HEK293 (cell line): Measurements from ENCODE around the gene TRA2B.

Experiments used
- CTCF ChIA-PET: fragments of 350-600 bp; formaldehyde crosslinking; extraction: SDS; loops from one replicate; lab custom pipeline; 2021; ENCODE audit warnings: antibody characterized with exemption; lab: Yijun Ruan, JAX
- POLR2A ChIA-PET: fragments of 300-600 bp; formaldehyde crosslinking; extraction: SDS; loops from one replicate; lab custom pipeline; 2020; ENCODE audit warnings: antibody characterized with exemption, inconsistent platforms; lab: Yijun Ruan, JAX
- H3K27ac ChIP-seq: fragments of 200-500 bp; sonication (Bioruptor generic); 2 replicates; pipeline ENCODE4 v1.5.1; 2014; ENCODE audit warnings: low read depth, low read length, control low read depth, inconsistent platforms; ENCODE audit errors: extremely low read depth
- H3K36me3 ChIP-seq, 2 experiments: fragments of 200-500 bp in 1 of 2; sonication (Bioruptor generic) in 1 of 2; 1 replicate in 1 of 2; 2 replicates in 1 of 2; pipeline ENCODE4 v1.5.1; 2014 to 2017; ENCODE audit warnings: inconsistent platforms in 2 of 2, low read length in 2 of 2; ENCODE audit not compliant: control insufficient read depth in 2 of 2, insufficient read depth in 1 of 2
- H3K4me1 ChIP-seq: fragments of 200-500 bp; sonication (Bioruptor generic); 2 replicates; pipeline ENCODE4 v1.5.1; 2014; ENCODE audit warnings: mild to moderate bottlenecking, low read length, inconsistent platforms; ENCODE audit not compliant: control insufficient read depth, insufficient read depth
- H3K4me3 ChIP-seq: 2 replicates; pipeline ENCODE4 v1.5.1; 2011; ENCODE audit warnings: low read depth, mild to moderate bottlenecking, control low read depth, low read length, moderate library complexity
- H3K9me3 ChIP-seq: fragments of 200-500 bp; sonication (Bioruptor generic); 2 replicates; pipeline ENCODE4 v1.5.1; 2014; ENCODE audit warnings: low read depth, low read length, inconsistent platforms; ENCODE audit not compliant: control insufficient read depth, insufficient read depth
- BCL11A ChIP-seq: fragments of 450-650 bp; formaldehyde crosslinking; IDR thresholded peaks from 2 replicates; pipeline ENCODE4 v1.5.1; 2016; ENCODE audit warnings: low read depth, missing biosample characterization, missing genetic modification characterization
- EGR2 ChIP-seq: fragments of 450-650 bp; formaldehyde crosslinking; IDR thresholded peaks from 2 replicates; pipeline ENCODE4 v1.5.1; 2016; ENCODE audit warnings: low read depth, missing biosample characterization, missing genetic modification characterization
- PBX3 ChIP-seq: sonication (generic); formaldehyde crosslinking; IDR thresholded peaks from 2 replicates; pipeline ENCODE4 v1.8.1; 2022; ENCODE audit warnings: mild to moderate bottlenecking, moderate library complexity, missing genetic modification reagents
- TSHZ1 ChIP-seq: fragments of 450-650 bp; formaldehyde crosslinking; IDR thresholded peaks from 2 replicates; pipeline ENCODE4 v1.5.1; 2016; ENCODE audit warnings: missing biosample characterization, missing genetic modification characterization, borderline replicate concordance
- ZBTB17 ChIP-seq: fragments of 450-650 bp; formaldehyde crosslinking; IDR thresholded peaks from 2 replicates; pipeline ENCODE4 v1.5.1; 2016; ENCODE audit warnings: missing biosample characterization, missing genetic modification characterization
- ZBTB20 ChIP-seq: fragments of 450-650 bp; formaldehyde crosslinking; IDR thresholded peaks from 2 replicates; pipeline ENCODE4 v1.5.1; 2016; ENCODE audit warnings: missing biosample characterization, missing genetic modification characterization
- ZBTB21 ChIP-seq: fragments of 450-650 bp; formaldehyde crosslinking; IDR thresholded peaks from 2 replicates; pipeline ENCODE4 v1.5.1; 2017; ENCODE audit warnings: missing biosample characterization, missing genetic modification characterization
- ZFP37 ChIP-seq: fragments of 450-650 bp; formaldehyde crosslinking; IDR thresholded peaks from 2 replicates; pipeline ENCODE4 v1.5.1; 2016; ENCODE audit warnings: missing biosample characterization, missing genetic modification characterization
- ZNF214 ChIP-seq: fragments of 450-650 bp; formaldehyde crosslinking; IDR thresholded peaks from 2 replicates; pipeline ENCODE4 v1.5.1; 2017; ENCODE audit warnings: missing biosample characterization, mild to moderate bottlenecking, missing genetic modification characterization, borderline replicate concordance
- ZNF26 ChIP-seq: fragments of 450-650 bp; formaldehyde crosslinking; IDR thresholded peaks from 2 replicates; pipeline ENCODE4 v1.5.1; 2016; ENCODE audit warnings: missing biosample characterization, missing genetic modification characterization
- ZNF404 ChIP-seq: fragments of 450-650 bp; formaldehyde crosslinking; IDR thresholded peaks from 2 replicates; pipeline ENCODE4 v1.5.1; 2017; ENCODE audit warnings: missing biosample characterization, missing genetic modification characterization
- ZNF513 ChIP-seq: fragments of 450-650 bp; IDR thresholded peaks from 2 replicates; pipeline ENCODE4 v1.5.1; 2018; ENCODE audit warnings: missing biosample characterization, missing genetic modification characterization
- ZNF571 ChIP-seq: fragments of 450-650 bp; formaldehyde crosslinking; IDR thresholded peaks from 2 replicates; pipeline ENCODE4 v1.5.0; 2017; ENCODE audit warnings: missing biosample characterization, missing genetic modification characterization
- ZNF692 ChIP-seq: fragments of 450-650 bp; formaldehyde crosslinking; IDR thresholded peaks from 2 replicates; pipeline ENCODE4 v1.5.1; 2016; ENCODE audit warnings: missing biosample characterization, missing genetic modification characterization
- ZNF791 ChIP-seq: fragments of 450-650 bp; formaldehyde crosslinking; IDR thresholded peaks from 2 replicates; pipeline ENCODE4 v1.5.1; 2016; ENCODE audit warnings: missing biosample characterization, missing genetic modification characterization
- ZNF830 ChIP-seq: fragments of 450-650 bp; IDR thresholded peaks from 2 replicates; pipeline ENCODE4 v1.5.0; 2018; ENCODE audit warnings: missing biosample characterization, missing genetic modification characterization, low read depth, mild to moderate bottlenecking, moderate library complexity
- ZSCAN23 ChIP-seq: fragments of 450-650 bp; formaldehyde crosslinking; IDR thresholded peaks from 2 replicates; pipeline ENCODE4 v1.5.1; 2016; ENCODE audit warnings: missing biosample characterization, missing genetic modification characterization
- TF ChIP-seq, protein P1 (sequence below): fragments of 450-650 bp; formaldehyde crosslinking; IDR thresholded peaks from 2 replicates; pipeline ENCODE4 v1.5.1; 2016; ENCODE audit warnings: missing biosample characterization, missing genetic modification characterization
- TF ChIP-seq, protein P2 (sequence below): fragments of 450-650 bp; formaldehyde crosslinking; IDR thresholded peaks from 2 replicates; pipeline ENCODE4 v1.5.1; 2016; ENCODE audit warnings: missing biosample characterization, missing genetic modification characterization

TRA2B gene

GRCh38 chr3:185925353-185925752 lies 12.5 kb downstream of the TRA2B start:
- Histone ChIP-seq H3K9me3 (no peaks in the 10 kb centered on the region), H3K27ac (no peak overlapping the region), H3K4me3 (no peak overlapping the region), H3K4me1 (peaks cover 25% of the 10 kb centered on the region), H3K36me3 (peaks cover 38 to 99% of the 10 kb centered on the region in 2 experiments)
- CTCF ChIA-PET, result interaction anchor here (0.5 to 1.5 kb wide), 4 partner anchors 18 to 332 kb away, joined by 3 to 4 read pairs (median 4); no protein-coding TSS in a partner anchor
- POLR2A ChIA-PET, result interaction anchor here (1.9 kb wide), 1 partner anchor 12 kb away, joined by 5 read pairs; the partner anchor contains the start of gene TRA2B
- TF ChIP-seq ZSCAN23 (tag by site-specific recombination) (no peak), ZBTB17 (tag by site-specific recombination) (no peak), ZNF571 (tag by site-specific recombination) (no peak), ZNF830 (tag by site-specific recombination) (no peak), ZFP37 (tag by site-specific recombination) (no peak), ZNF26 (tag by site-specific recombination) (no peak), ZNF404 (no peak), EGR2 (tag by site-specific recombination) (no peak), ZBTB21 (tag by site-specific recombination) (no peak), BCL11A (no peak), ZBTB20 (tag by site-specific recombination) (no peak), PBX3 (CRISPR knock-in tag) (no peak), ZNF692 (tag by site-specific recombination) (no peak), TSHZ1 (no peak), ZNF513 (tag by site-specific recombination) (no peak), ZNF214 (tag by site-specific recombination) (no peak), ZNF791 (tag by site-specific recombination) (no peak)
- TF ChIP-seq, protein P1, sequence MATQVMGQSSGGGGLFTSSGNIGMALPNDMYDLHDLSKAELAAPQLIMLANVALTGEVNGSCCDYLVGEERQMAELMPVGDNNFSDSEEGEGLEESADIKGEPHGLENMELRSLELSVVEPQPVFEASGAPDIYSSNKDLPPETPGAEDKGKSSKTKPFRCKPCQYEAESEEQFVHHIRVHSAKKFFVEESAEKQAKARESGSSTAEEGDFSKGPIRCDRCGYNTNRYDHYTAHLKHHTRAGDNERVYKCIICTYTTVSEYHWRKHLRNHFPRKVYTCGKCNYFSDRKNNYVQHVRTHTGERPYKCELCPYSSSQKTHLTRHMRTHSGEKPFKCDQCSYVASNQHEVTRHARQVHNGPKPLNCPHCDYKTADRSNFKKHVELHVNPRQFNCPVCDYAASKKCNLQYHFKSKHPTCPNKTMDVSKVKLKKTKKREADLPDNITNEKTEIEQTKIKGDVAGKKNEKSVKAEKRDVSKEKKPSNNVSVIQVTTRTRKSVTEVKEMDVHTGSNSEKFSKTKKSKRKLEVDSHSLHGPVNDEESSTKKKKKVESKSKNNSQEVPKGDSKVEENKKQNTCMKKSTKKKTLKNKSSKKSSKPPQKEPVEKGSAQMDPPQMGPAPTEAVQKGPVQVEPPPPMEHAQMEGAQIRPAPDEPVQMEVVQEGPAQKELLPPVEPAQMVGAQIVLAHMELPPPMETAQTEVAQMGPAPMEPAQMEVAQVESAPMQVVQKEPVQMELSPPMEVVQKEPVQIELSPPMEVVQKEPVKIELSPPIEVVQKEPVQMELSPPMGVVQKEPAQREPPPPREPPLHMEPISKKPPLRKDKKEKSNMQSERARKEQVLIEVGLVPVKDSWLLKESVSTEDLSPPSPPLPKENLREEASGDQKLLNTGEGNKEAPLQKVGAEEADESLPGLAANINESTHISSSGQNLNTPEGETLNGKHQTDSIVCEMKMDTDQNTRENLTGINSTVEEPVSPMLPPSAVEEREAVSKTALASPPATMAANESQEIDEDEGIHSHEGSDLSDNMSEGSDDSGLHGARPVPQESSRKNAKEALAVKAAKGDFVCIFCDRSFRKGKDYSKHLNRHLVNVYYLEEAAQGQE (tag by site-specific recombination), result no peak
- TF ChIP-seq, protein P2, sequence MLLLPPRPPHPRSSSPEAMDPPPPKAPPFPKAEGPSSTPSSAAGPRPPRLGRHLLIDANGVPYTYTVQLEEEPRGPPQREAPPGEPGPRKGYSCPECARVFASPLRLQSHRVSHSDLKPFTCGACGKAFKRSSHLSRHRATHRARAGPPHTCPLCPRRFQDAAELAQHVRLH (tag by site-specific recombination), result no peak
